ENCODE measurements around the gene ACTG1. TPM values are rescaled to one million over a fixed set of nuclear protein-coding genes. Genes with fewer than 3 reads are reported as not detected.

The ACTG1 gene
- polyA plus RNA-seq, 1 donor from 2014 or later = 1,302 TPM

- Mint-ChIP-seq H3K27me3 (no peaks in the 10 kb centered on the region), H3K27ac (no peak overlapping the region), H3K9me3 (no peaks in the 10 kb centered on the region), H3K4me1 (no peaks in the 10 kb centered on the region), H3K4me3 (no peak overlapping the region), H3K36me3 (peaks cover 2% of the 10 kb centered on the region)
Observed at GRCh38 chr17:81470270-81470943, 42.2 kb downstream of the ACTG1 start.

- H3K27me3 Mint-ChIP-seq = no peaks in the 10 kb centered on the region
- H3K36me3 Mint-ChIP-seq = no peaks in the 10 kb centered on the region
- H3K4me1 Mint-ChIP-seq = no peaks in the 10 kb centered on the region
- H3K27ac Mint-ChIP-seq = no peak overlapping the region
- no peaks in the 10 kb centered on the region for H3K9me3 Mint-ChIP-seq
- H3K4me3 Mint-ChIP-seq = no peak overlapping the region
Observed at GRCh38 chr17:81469266-81469665, 43.3 kb downstream of the ACTG1 start.

- Mint-ChIP-seq H3K4me3 (no peak overlapping the region), H3K27me3 (no peaks in the 10 kb centered on the region), H3K9me3 (no peaks in the 10 kb centered on the region), H3K27ac (no peak overlapping the region), H3K4me1 (no peaks in the 10 kb centered on the region), H3K36me3 (no peaks in the 10 kb centered on the region)
Observed at GRCh38 chr17:81468770-81469121, 43.9 kb downstream of the ACTG1 start.

DNA sequence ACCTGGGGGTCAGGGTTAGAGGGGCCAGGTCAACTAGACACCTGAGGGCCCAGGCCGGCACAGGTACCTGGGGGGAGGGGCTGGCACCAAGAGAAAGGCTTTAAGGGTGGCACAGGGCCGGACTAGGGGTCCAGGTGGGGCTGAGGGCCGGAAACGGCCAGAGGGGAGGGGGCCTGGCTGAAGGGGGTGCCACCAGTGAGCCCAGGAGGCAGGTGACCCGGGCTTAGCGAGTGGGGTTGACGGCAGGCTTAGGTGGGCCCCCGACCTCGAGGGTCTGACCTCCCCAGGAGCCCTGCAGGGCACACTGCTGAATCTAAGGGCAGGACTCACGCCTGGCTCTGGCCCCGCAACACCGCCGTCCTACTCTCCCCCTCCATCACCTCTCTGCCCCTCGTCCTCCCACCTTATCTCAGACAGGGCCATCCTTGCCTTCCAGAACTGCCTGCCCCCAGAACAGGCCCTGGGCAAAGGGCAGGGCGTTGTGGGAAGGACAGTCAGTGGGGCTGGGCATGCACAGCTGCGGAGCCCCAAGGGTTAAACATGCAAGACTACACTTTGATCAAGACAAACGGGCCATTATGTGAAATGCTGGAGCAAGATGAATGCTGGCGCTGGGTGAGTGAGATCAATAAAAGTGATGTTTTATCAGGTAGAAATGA, 44.4 kb downstream of the ACTG1 start:
- no peaks in the 10 kb centered on the region for H3K36me3 Mint-ChIP-seq
- H3K27ac Mint-ChIP-seq = no peak overlapping the region
- H3K4me1 Mint-ChIP-seq = no peaks in the 10 kb centered on the region
- no peak overlapping the region for H3K4me3 Mint-ChIP-seq
- H3K9me3 Mint-ChIP-seq = no peaks in the 10 kb centered on the region
- H3K27me3 Mint-ChIP-seq = no peaks in the 10 kb centered on the region

- Mint-ChIP-seq H3K27ac (no peak overlapping the region), H3K4me3 (no peak overlapping the region), H3K36me3 (no peaks in the 10 kb centered on the region), H3K4me1 (no peaks in the 10 kb centered on the region), H3K9me3 (no peaks in the 10 kb centered on the region), H3K27me3 (peaks cover 2% of the 10 kb centered on the region)
Observed at GRCh38 chr17:81466564-81467472, 45.8 kb downstream of the ACTG1 start.

GRCh38 chr17:81465910-81466309, 46.7 kb downstream of the ACTG1 start:
- no peak overlapping the region for H3K4me3 Mint-ChIP-seq
- no peaks in the 10 kb centered on the region for H3K36me3 Mint-ChIP-seq
- H3K27ac Mint-ChIP-seq = no peak overlapping the region
- H3K9me3 Mint-ChIP-seq = no peaks in the 10 kb centered on the region
- H3K4me1 Mint-ChIP-seq = no peaks in the 10 kb centered on the region
- H3K27me3 Mint-ChIP-seq = peaks cover 2% of the 10 kb centered on the region

DNA sequence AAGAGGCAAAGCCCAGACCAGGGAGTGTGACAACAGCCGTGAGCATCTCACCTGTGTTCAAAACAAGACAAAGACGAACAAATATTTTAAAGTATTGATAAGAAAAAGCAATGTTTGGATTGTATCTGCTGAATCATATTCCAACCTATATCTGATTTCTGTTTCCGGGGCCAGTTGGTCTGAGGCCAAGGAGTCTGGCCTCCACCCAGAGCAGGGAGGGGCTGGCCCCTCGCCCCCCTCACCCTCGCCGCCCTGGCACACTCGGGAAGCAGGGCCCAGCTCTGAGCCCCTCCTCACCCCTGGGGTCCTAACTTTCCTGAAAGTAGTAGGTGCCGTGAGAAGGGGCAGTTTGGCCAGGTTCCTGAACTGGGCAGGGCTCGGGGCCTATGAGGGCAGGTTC, 48.0 kb downstream of the ACTG1 start:
- no peaks in the 10 kb centered on the region for H3K36me3 Mint-ChIP-seq
- H3K9me3 Mint-ChIP-seq = no peaks in the 10 kb centered on the region
- H3K4me1 Mint-ChIP-seq = no peaks in the 10 kb centered on the region
- H3K27ac Mint-ChIP-seq = no peak overlapping the region
- H3K4me3 Mint-ChIP-seq = peak overlapping the region in 1 of 4 donors; percentile 37
- peaks cover 2% of the 10 kb centered on the region for H3K27me3 Mint-ChIP-seq

GRCh38 chr17:81463506-81463905, 49.1 kb downstream of the ACTG1 start:
- Mint-ChIP-seq H3K4me1 (no peaks in the 10 kb centered on the region), H3K27ac (no peak overlapping the region), H3K9me3 (no peaks in the 10 kb centered on the region)

GRCh38 chr17:81462506-81463125, 50.0 kb downstream of the ACTG1 start:
- no peaks in the 10 kb centered on the region for H3K4me1 Mint-ChIP-seq
- H3K36me3 Mint-ChIP-seq = no peaks in the 10 kb centered on the region
- H3K9me3 Mint-ChIP-seq = no peaks in the 10 kb centered on the region
- no peak overlapping the region for H3K27ac Mint-ChIP-seq
- H3K27me3 Mint-ChIP-seq = peaks cover 2% of the 10 kb centered on the region
- H3K4me3 Mint-ChIP-seq = no peak overlapping the region

More at GRCh38 chr17:81463506-81463905, 49.1 kb downstream of the ACTG1 start:
- H3K27me3 Mint-ChIP-seq = peaks cover 2% of the 10 kb centered on the region
- no peaks in the 10 kb centered on the region for H3K36me3 Mint-ChIP-seq
- H3K4me3 Mint-ChIP-seq = no peak overlapping the region

- Mint-ChIP-seq H3K36me3 (no peaks in the 10 kb centered on the region), H3K27ac (no peak overlapping the region), H3K27me3 (peaks cover 5% of the 10 kb centered on the region), H3K9me3 (no peaks in the 10 kb centered on the region), H3K4me1 (no peaks in the 10 kb centered on the region), H3K4me3 (no peak overlapping the region)
Observed at GRCh38 chr17:81461607-81462500, 50.7 kb downstream of the ACTG1 start.

DNA sequence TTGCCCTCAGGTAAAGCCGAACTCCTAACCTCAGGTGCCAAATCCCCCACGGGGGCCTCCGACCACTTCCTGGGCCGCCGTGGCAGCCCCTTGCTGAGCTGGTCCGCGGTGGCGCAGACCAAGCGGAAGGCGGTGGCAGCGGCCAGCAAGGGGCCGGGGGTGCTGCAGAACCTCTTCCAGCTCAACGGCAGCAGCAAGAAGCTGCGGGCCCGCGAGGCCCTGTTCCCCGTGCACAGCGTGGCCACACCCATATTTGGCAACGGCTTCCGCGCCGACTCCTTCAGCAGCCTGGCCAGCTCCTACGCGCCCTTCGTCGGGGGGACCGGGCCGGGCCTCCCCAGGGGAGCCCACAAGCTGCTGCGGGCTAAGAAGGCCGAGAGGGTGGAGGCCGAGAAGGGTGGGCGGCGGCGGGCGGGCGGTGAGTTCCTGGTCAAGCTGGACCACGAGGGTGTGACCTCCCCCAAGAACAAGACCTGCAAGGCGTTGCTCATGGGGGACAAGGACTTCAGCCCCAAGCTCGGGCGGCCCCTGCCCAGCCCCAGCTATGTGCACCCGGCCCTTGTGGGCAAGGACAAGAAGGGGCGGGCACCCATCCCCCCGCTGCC, 51.6 kb downstream of the ACTG1 start:
- no peaks in the 10 kb centered on the region for H3K4me1 Mint-ChIP-seq
- no peak overlapping the region for H3K27ac Mint-ChIP-seq
- H3K27me3 Mint-ChIP-seq = peaks cover 5% of the 10 kb centered on the region
- H3K36me3 Mint-ChIP-seq = no peaks in the 10 kb centered on the region
- no peaks in the 10 kb centered on the region for H3K9me3 Mint-ChIP-seq
- no peak overlapping the region for H3K4me3 Mint-ChIP-seq

Measured in IgD-negative memory B cell (primary cell).